ENCODE data around the gene PLCB4. TPM values are rescaled to one million over a fixed set of nuclear protein-coding genes. Genes with fewer than 3 reads are reported as not detected.

The PLCB4 gene
- total and polyA plus RNA-seq, 3 donors from 2014 or later: 5.9 to 19.4 (median 15.5) TPM

- Histone ChIP-seq H3K36me3 (ENCODE audit: low read depth, missing control alignments) (no peaks in the 10 kb centered on the region), H3K4me3 (no peak overlapping the region), H3K9me3 (no peaks in the 10 kb centered on the region), H3K27me3 (no peaks in the 10 kb centered on the region), H3K27ac (no peak overlapping the region), H3K4me1 (no peaks in the 10 kb centered on the region)
- no peak for DNase-seq
- TF ChIP-seq POLR2A (IDR thresholded peaks at IDR 0.05) (no peak), CTCF (IDR thresholded peaks at IDR 0.05) (no peak)
- WGBS, 2 donors: 99 to 100% methylated on average over 2 of the region's 2 CpGs
- intact Hi-C loops (cut with DNase I; ENCODE audit: low total_unique reads): no loop called here
Observed at GRCh38 chr20:9146649-9147048, 77.8 kb downstream of the PLCB4 start.

GRCh38 chr20:9147547-9148024 lies 78.7 kb downstream of the PLCB4 start:
- Histone ChIP-seq H3K4me1 (no peaks in the 10 kb centered on the region), H3K36me3 (ENCODE audit: low read depth, missing control alignments) (no peaks in the 10 kb centered on the region), H3K9me3 (no peaks in the 10 kb centered on the region), H3K27ac (no peak overlapping the region), H3K4me3 (no peak overlapping the region), H3K27me3 (no peaks in the 10 kb centered on the region)
- no peak for DNase-seq
- WGBS, 2 donors: 78% methylated on average over 2 of the region's 2 CpGs
- intact Hi-C loops (cut with DNase I; ENCODE audit: low total_unique reads): no loop called here
- TF ChIP-seq POLR2A (IDR thresholded peaks at IDR 0.05) (no peak), CTCF (IDR thresholded peaks at IDR 0.05) (no peak)

- Histone ChIP-seq H3K27me3 (no peaks in the 10 kb centered on the region), H3K4me3 (no peak overlapping the region), H3K4me1 (no peaks in the 10 kb centered on the region), H3K36me3 (ENCODE audit: low read depth, missing control alignments) (no peaks in the 10 kb centered on the region), H3K9me3 (no peaks in the 10 kb centered on the region), H3K27ac (no peak overlapping the region)
- 60 to 89% methylated on average over 3 of the region's 3 CpGs for WGBS, 2 donors
- DNase-seq: no peak
- no peak for TF ChIP-seq CTCF (IDR thresholded peaks at IDR 0.05)
- no peak for TF ChIP-seq POLR2A (IDR thresholded peaks at IDR 0.05)
- intact Hi-C loops (cut with DNase I; ENCODE audit: low total_unique reads): no loop called here
Observed at GRCh38 chr20:9148291-9148690, 79.4 kb downstream of the PLCB4 start.

GRCh38 chr20:9149087-9149486 lies 80.2 kb downstream of the PLCB4 start:
- H3K9me3 ChIP-seq: no peaks in the 10 kb centered on the region
- DNase-seq: no peak
- H3K36me3 ChIP-seq (ENCODE audit: low read depth, missing control alignments): no peaks in the 10 kb centered on the region
- 81 to 90% methylated on average over 3 of the region's 3 CpGs for WGBS, 2 donors
- H3K27me3 ChIP-seq: no peaks in the 10 kb centered on the region
- intact Hi-C loops (cut with DNase I; ENCODE audit: low total_unique reads): no loop called here
- H3K4me3 ChIP-seq: no peak overlapping the region
- TF ChIP-seq POLR2A (IDR thresholded peaks at IDR 0.05): no peak
- no peak for TF ChIP-seq CTCF (IDR thresholded peaks at IDR 0.05)
- no peaks in the 10 kb centered on the region for H3K4me1 ChIP-seq
- H3K27ac ChIP-seq: no peak overlapping the region

- TF ChIP-seq CTCF (IDR thresholded peaks at IDR 0.05) (no peak), POLR2A (IDR thresholded peaks at IDR 0.05) (no peak)
- no peaks in the 10 kb centered on the region for H3K9me3 ChIP-seq
- H3K4me3 ChIP-seq: no peak overlapping the region
- 83 to 92% methylated on average over 4 of the region's 4 CpGs for WGBS, 2 donors
- no peaks in the 10 kb centered on the region for H3K36me3 ChIP-seq (ENCODE audit: low read depth, missing control alignments)
- no peaks in the 10 kb centered on the region for H3K27me3 ChIP-seq
- DNase-seq: no peak
- H3K27ac ChIP-seq: no peak overlapping the region
- H3K4me1 ChIP-seq: no peaks in the 10 kb centered on the region
- intact Hi-C loops (cut with DNase I; ENCODE audit: low total_unique reads): no loop called here
Observed at GRCh38 chr20:9149796-9150195, 80.9 kb downstream of the PLCB4 start.

All from testis (tissue), 3 donors.